ENCODE results near the gene RNF151. TPM values are rescaled to one million over a fixed set of nuclear protein-coding genes. Genes with fewer than 3 reads are reported as not detected.

Gene RNF151
- total RNA-seq, 1 experiment from 2014 or later, result not detected

- in situ Hi-C loops (cut with HindIII; ENCODE audit: low sequenced_read_pairs), result no loop called here
- no peak for DNase-seq (ENCODE audit: low spot score)
Observed at GRCh38 chr16:1973461-1974156, 7.0 kb downstream of the RNF151 start.

GRCh38 chr16:1974157-1975070 lies 7.8 kb downstream of the RNF151 start:
- DNase-seq (ENCODE audit: low spot score), result no peak
- in situ Hi-C loops (cut with HindIII; ENCODE audit: low sequenced_read_pairs), result no loop called here

GRCh38 chr16:1975432-1976215 lies 9.0 kb downstream of the RNF151 start:
- DNase-seq (ENCODE audit: low spot score), result no peak
- in situ Hi-C loops (cut with HindIII; ENCODE audit: low sequenced_read_pairs), result no loop called here

GRCh38 chr16:1976216-1976520 lies 9.5 kb downstream of the RNF151 start:
- in situ Hi-C loops (cut with HindIII; ENCODE audit: low sequenced_read_pairs), result no loop called here
- no peak for DNase-seq (ENCODE audit: low spot score)

- in situ Hi-C loops (cut with HindIII; ENCODE audit: low sequenced_read_pairs), result no loop called here
- no peak for DNase-seq (ENCODE audit: low spot score)
Observed at GRCh38 chr16:1976951-1977874, 10.6 kb downstream of the RNF151 start.

- no peak for DNase-seq (ENCODE audit: low spot score)
- in situ Hi-C loops (cut with HindIII; ENCODE audit: low sequenced_read_pairs), result no loop called here
Observed at GRCh38 chr16:1977875-1978268, 11.2 kb downstream of the RNF151 start.

- in situ Hi-C loops (cut with HindIII; ENCODE audit: low sequenced_read_pairs), result no loop called here
- no peak for DNase-seq (ENCODE audit: low spot score)
Observed at GRCh38 chr16:1978476-1979120, 11.9 kb downstream of the RNF151 start.

- in situ Hi-C loops (cut with HindIII; ENCODE audit: low sequenced_read_pairs), result no loop called here
- peak; percentile 74 for DNase-seq (ENCODE audit: low spot score)
Observed at GRCh38 chr16:1979271-1980029, 12.8 kb downstream of the RNF151 start.

GRCh38 chr16:1980030-1980769 lies 13.5 kb downstream of the RNF151 start:
- DNase-seq (ENCODE audit: low spot score), result peak; percentile 40
- in situ Hi-C loops (cut with HindIII; ENCODE audit: low sequenced_read_pairs), result no loop called here

- in situ Hi-C loops (cut with HindIII; ENCODE audit: low sequenced_read_pairs), result no loop called here
- DNase-seq (ENCODE audit: low spot score), result no peak
Observed at GRCh38 chr16:1980770-1981087, 14.1 kb downstream of the RNF151 start.

GRCh38 chr16:1981398-1981836 lies 14.8 kb downstream of the RNF151 start, which contains the start of gene NOXO1:
Gene NOXO1, minus strand, starts transcription at chr16:1981469. Its CDS starts 290 bp downstream, at chr16:1981179.
- in situ Hi-C loops (cut with HindIII; ENCODE audit: low sequenced_read_pairs), result no loop called here
- no peak for DNase-seq (ENCODE audit: low spot score)

GRCh38 chr16:1982013-1982433 lies 15.4 kb downstream of the RNF151 start:
- no peak for DNase-seq (ENCODE audit: low spot score)
- in situ Hi-C loops (cut with HindIII; ENCODE audit: low sequenced_read_pairs), result no loop called here

- in situ Hi-C loops (cut with HindIII; ENCODE audit: low sequenced_read_pairs), result no loop called here
- no peak for DNase-seq (ENCODE audit: low spot score)
Observed at GRCh38 chr16:1982991-1983543, 16.4 kb downstream of the RNF151 start.

- in situ Hi-C loops (cut with HindIII; ENCODE audit: low sequenced_read_pairs), result no loop called here
- peak; percentile 86 for DNase-seq (ENCODE audit: low spot score)
Observed at GRCh38 chr16:1983544-1984346, 17.1 kb downstream of the RNF151 start, which contains the start of gene GFER. Gene GFER, plus strand, starts transcription at chr16:1984193. Its CDS starts 26 bp downstream, at chr16:1984219.

GRCh38 chr16:1984347-1985225 lies 17.9 kb downstream of the RNF151 start:
- in situ Hi-C loops (cut with HindIII; ENCODE audit: low sequenced_read_pairs), result no loop called here
- DNase-seq (ENCODE audit: low spot score), result no peak

All from G401 (cell line).